Psoas muscle (tissue), 8 donors: ENCODE measurements around the gene ZBTB46. TPM values are rescaled to one million over a fixed set of nuclear protein-coding genes. Genes with fewer than 3 reads are reported as not detected.
"Not testable (repeated sequence)": the region's sequence is repeated elsewhere in the genome, so short reads cannot be mapped to it uniquely, and the experiment has no call there.

ENCODE experiments used
- ATAC-seq, 4 donors: fragments of 200-7000 bp; cut with Tn5 transposase; one replicate each; pipeline ENCODE4 v1.9.1; 2020; ENCODE audit warnings: moderate library complexity in 3 of 4, mild to moderate bottlenecking in 2 of 4
- DNase-seq, 2 donors: peaks; one replicate each; pipeline ENCODE4 v3.0.0-alpha.2; 2020
- H3K27ac ChIP-seq: fragments of 200-600 bp; one replicate; pipeline ENCODE4 v1.8.0; 2022
- H3K27me3 ChIP-seq, 3 donors: fragments of 200-600 bp in 1 of 3; one replicate each; pipeline versions ENCODE4 v1.6.1 to v1.8.0; 2013 to 2022; ENCODE audit warnings: low read length in 2 of 3, mild to moderate bottlenecking in 2 of 3, moderate library complexity in 1 of 3; ENCODE audit not compliant: insufficient read depth in 3 of 3
- H3K36me3 ChIP-seq, 2 donors: fragments of 200-600 bp in 1 of 2; one replicate each; pipeline versions ENCODE4 v1.6.1 to v1.8.0; 2013 to 2022; ENCODE audit warnings: low read depth in 1 of 2, mild to moderate bottlenecking in 1 of 2, moderate library complexity in 1 of 2; ENCODE audit not compliant: insufficient read depth in 1 of 2
- H3K4me1 ChIP-seq: fragments of 200-600 bp; one replicate; pipeline ENCODE4 v1.8.0; 2022
- H3K4me3 ChIP-seq: fragments of 200-600 bp; one replicate; pipeline ENCODE4 v1.8.0; 2022; ENCODE audit warnings: mild to moderate bottlenecking
- H3K9me3 ChIP-seq: fragments of 200-600 bp; one replicate; pipeline ENCODE4 v1.8.0; 2022
- WGBS, 3 donors: extraction: QIAGEN DNeasy Blood & Tissue Kit; methylation state at CpG; one replicate each; pipeline versions ENCODE4 v1.1.6 to v1.1.7; 2013; 5-methylcytosine and 5-hydroxymethylcytosine counted together
- intact Hi-C, 2 donors: fragments of 100-400 bp; cut with DNase I; formaldehyde crosslinking; loops; one replicate each; pipeline versions ENCODE4 v1.11.0 to v1.14.2; 2022
- polyA plus RNA-seq, 3 donors: library from polyadenylated mRNA; stranded (reverse); fragments of 200-250 nt; gene quantifications; one replicate each; pipeline ENCODE4 v1.2.3, GENCODE V29; 2013
- total RNA-seq, 4 donors: library from RNA; stranded (reverse); fragmentation: NEBNext Ultra II Directional in 2 of 4; extraction: Animal tissue kit (Norgen Biotek cat#: 25700) in 2 of 4; gene quantifications; one replicate each; pipeline versions ENCODE4 v1.2.1 to v1.2.4, GENCODE V29; 2021 to 2023
- TF ChIP-seq, protein P1 (sequence below): fragments of 200-600 bp; IDR thresholded peaks from one replicate; pipeline ENCODE4 v1.8.0; 2022; ENCODE audit warnings: antibody characterized with exemption
- donor health status: healthy with polysubstance abuse.
- donor health status: DM: no; HTN: no; CAD: no; lungs with moderate emphysema.
- donor health status: Bipolar disorder and iron deficiency.
- donor health status: healthy.
- donor health status: DM: yes; HTN: yes; CAD: no.
- donor health status: DM: no; HTN: no; CAD: no.
- donor health status: DM: no; HTN: no; CAD: no.
- donor health status: DM: yes; HTN: yes; CAD: no.

Gene ZBTB46
- total and polyA plus RNA-seq, 7 donors, result 1.3 to 6.4 (median 4.5) TPM

DNA sequence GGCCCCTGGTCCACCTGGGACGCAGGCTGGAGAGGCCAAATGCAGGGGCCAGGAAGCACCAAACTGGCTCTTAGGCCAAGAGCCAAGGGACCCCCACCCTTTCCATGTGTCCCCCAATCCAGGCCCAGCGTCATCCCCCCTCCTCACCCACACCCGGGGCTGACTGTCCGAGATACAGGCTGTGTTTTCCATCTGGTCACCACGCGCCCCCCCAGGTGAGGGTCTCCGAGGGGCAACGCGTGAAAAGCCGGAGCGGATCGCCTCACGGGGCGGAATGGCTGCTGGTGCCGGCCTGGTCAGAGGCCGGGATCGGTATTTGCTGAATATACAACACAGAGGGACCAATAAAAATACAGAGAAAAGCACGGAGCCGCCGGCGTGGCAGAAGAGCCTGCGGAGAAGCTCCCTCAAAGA is 25.0 kb upstream of the ZBTB46 start:
- Histone ChIP-seq H3K4me1 (peaks cover 17% of the 10 kb centered on the region), H3K4me3 (no peak overlapping the region), H3K27me3 (peaks cover 0 to 42% (median 0%) of the 10 kb centered on the region in 3 donors), H3K36me3 (no peaks in the 10 kb centered on the region), H3K27ac (no peak overlapping the region), H3K9me3 (no peaks in the 10 kb centered on the region)
- DNase-seq (no peak), ATAC-seq (no peak)
- TF ChIP-seq, protein P1, sequence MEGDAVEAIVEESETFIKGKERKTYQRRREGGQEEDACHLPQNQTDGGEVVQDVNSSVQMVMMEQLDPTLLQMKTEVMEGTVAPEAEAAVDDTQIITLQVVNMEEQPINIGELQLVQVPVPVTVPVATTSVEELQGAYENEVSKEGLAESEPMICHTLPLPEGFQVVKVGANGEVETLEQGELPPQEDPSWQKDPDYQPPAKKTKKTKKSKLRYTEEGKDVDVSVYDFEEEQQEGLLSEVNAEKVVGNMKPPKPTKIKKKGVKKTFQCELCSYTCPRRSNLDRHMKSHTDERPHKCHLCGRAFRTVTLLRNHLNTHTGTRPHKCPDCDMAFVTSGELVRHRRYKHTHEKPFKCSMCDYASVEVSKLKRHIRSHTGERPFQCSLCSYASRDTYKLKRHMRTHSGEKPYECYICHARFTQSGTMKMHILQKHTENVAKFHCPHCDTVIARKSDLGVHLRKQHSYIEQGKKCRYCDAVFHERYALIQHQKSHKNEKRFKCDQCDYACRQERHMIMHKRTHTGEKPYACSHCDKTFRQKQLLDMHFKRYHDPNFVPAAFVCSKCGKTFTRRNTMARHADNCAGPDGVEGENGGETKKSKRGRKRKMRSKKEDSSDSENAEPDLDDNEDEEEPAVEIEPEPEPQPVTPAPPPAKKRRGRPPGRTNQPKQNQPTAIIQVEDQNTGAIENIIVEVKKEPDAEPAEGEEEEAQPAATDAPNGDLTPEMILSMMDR, result no peak
- 61 to 71% (median 67%) methylated on average over 22 of the region's 22 CpGs for WGBS, 3 donors
- intact Hi-C loops, result no loop called here

DNA sequence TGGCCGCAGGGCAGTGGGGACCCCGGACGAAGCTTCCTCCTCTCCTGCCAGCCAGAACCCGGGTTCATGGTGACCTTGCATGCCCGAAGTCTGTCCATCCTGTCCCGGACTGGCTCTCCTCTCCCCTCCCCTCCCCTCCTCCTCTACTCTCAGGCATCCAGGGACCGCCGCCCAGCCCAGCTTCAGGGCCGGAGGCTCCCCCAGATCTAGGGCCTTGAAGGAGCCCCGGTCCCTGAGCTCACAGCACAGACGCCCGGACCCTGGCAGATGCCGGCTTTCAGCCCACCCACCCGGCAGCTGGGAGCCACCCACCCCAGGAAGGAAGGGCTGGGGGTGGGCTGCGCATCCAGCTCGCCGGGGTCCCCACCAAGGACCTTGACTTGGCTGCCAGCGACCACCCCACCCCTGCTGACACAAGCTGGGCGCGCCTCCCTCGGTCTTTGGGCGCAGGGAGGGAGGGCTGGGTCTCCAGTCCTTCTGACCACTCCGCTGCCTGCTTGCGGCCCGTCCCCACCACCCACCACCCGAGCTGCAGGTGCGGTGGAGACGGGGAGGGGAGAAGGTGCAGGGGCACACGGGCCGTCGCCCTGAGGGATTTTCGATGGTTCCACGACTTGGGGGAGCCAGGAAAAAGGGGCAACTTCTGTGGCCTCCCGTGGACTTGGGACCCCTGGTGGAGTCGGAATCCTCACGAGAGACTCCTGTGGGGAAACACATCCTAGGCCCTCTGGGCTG is 24.5 kb upstream of the ZBTB46 start:
- no peak for DNase-seq
- intact Hi-C loops, result no loop called here

DNA sequence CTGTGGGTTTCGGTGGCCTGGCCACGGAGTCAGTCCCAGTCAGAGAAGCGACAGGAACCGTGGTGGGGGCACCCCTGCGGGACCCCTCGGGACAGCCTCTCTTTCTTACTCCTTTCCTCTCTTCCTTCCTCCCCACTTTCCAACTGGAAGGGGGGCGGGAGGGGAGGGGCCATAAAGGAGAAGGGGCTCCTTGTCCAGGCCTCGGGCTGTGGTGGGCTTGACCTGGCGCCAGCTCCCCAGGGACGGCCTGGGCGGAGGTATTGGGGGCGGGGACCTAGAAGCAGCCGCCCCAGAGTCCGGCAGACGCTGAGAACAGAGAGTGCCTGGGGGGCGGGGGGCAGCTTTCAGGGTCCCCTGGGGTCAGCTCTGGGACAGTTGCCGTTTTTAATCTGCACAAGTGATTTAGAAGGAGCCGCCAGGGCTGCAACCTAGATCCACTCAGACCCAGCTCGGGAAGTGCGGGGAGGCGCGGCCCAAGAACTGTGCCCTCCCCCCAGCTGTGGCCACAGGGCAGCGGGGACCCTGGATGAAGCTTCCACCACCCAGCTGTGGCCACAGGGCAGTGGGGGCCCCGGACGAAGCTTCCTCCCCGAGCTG is 23.8 kb upstream of the ZBTB46 start:
- DNase-seq (no peak), ATAC-seq (peak in 2 of 4 donors; percentile 17 to 23)
- peak overlapping the region; percentile 65 for H3K27ac ChIP-seq
- peak overlapping the region; percentile 16 for H3K4me3 ChIP-seq
- TF ChIP-seq, protein P1, result no peak
- no peaks in the 10 kb centered on the region for H3K36me3 ChIP-seq
- peaks cover 0 to 42% (median 0%) of the 10 kb centered on the region in 3 donors for H3K27me3 ChIP-seq
- intact Hi-C loops, result no loop called here
- H3K9me3 ChIP-seq, result no peaks in the 10 kb centered on the region
- 7 to 22% (median 7%) methylated on average over 23 to 26 of the region's 26 CpGs for WGBS, 3 donors
- peaks cover 17% of the 10 kb centered on the region for H3K4me1 ChIP-seq

More for the DNA sequence above, 24.5 kb upstream of the ZBTB46 start:
- Histone ChIP-seq H3K9me3 (no peaks in the 10 kb centered on the region), H3K27ac (peak overlapping the region; percentile 65), H3K4me1 (peaks cover 17% of the 10 kb centered on the region), H3K27me3 (peaks cover 0 to 42% (median 0%) of the 10 kb centered on the region in 3 donors), H3K4me3 (peak overlapping the region; percentile 16), H3K36me3 (no peaks in the 10 kb centered on the region)
- peak in 1 of 4 donors; percentile 2 for ATAC-seq
- TF ChIP-seq, protein P1, result no peak
- WGBS, 3 donors, result 28 to 35% (median 30%) methylated on average over 35 to 36 of the region's 36 CpGs

DNA sequence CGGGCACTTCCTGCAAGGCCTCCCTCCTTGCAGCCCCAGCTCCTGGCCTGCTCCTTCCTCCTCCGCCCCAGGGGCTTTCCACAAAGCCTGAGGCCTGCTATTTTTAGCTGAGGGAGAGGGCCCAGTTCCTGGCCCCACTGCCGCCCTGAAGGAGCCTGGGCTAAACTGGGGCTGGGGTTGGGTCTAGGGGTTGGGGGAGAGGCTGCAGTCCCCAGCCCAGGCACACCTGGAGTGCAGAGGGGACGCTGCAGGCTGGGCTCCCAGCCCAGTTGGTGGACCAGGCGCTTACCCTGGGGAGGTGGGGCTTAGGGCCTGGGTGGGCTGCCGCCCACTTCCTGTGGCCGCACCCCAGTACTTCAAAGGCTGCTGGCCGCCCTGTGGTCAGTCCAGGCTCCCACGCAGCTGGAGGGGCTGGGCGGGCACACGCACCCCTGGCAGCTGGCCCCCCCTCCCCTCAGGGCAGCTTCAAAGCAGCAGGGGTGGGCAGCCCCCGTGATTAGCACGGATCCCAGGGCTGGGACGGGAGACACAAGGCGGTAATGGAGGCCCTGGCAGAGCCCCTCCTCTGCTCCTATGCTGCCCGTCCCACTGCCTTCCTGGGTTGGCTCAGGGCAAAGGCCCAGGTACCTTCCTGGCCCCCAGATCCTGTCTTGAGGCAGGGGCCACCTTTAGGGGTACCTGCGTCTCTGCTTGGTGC is 23.2 kb upstream of the ZBTB46 start:
- WGBS, 3 donors, result 17 to 37% (median 19%) methylated on average over 15 to 17 of the region's 17 CpGs
- Histone ChIP-seq H3K9me3 (no peaks in the 10 kb centered on the region), H3K4me3 (peak overlapping the region; percentile 16), H3K36me3 (no peaks in the 10 kb centered on the region), H3K27ac (peak overlapping the region; percentile 65), H3K4me1 (peaks cover 17% of the 10 kb centered on the region), H3K27me3 (peaks cover 0 to 42% (median 0%) of the 10 kb centered on the region in 3 donors)
- intact Hi-C loops, result no loop called here
- peak; percentile 15 to 25 (median 18) for ATAC-seq
- TF ChIP-seq, protein P1, result no peak
- no peak for DNase-seq

DNA sequence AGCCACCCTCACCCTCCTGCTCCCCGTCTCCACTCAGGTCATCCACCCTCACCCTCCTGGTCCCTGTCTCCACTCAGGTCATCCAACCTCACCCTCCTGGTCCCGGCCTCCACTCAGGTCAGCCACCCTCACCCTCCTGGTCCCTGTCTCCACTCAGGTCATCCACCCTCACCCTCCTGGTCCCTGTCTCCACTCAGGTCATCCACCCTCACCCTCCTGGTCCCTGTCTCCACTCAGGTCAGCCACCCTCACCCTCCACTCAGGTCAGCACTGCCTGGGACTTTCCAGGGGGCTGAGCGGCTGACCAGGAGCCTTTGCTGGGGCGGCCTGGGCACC is 22.6 kb upstream of the ZBTB46 start:
- H3K4me3 ChIP-seq, ATAC-seq, DNase-seq, H3K36me3 ChIP-seq, H3K9me3 ChIP-seq, intact Hi-C loops: not testable (repeated sequence)
- peaks cover 0 to 42% (median 0%) of the 10 kb centered on the region in 3 donors for H3K27me3 ChIP-seq
- peaks cover 16% of the 10 kb centered on the region for H3K4me1 ChIP-seq
- H3K27ac ChIP-seq, result peak overlapping the region; percentile 65
- 68 to 74% (median 73%) methylated on average over 4 of the region's 4 CpGs for WGBS, 3 donors

DNA sequence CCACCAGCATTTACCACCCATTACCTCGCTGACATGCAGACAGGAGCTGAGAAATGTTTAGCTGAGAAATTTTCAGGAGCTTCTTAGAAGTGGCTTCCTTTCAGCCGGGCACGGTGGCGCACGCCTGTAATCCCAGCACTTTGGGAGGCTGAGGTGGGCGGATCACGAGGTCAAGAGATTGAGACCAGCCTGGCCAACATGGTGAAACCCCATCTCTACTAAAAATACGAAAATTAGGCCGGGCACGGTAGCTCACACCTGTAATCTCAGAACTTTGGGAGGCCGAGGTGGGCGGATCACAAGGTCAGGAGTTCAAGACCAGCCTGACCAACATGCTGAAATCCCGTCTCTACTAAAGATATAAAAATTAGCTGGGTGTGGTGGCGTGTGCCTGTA is 20.5 kb upstream of the ZBTB46 start:
- Histone ChIP-seq H3K4me1 (peaks cover 13% of the 10 kb centered on the region), H3K27me3 (peaks cover 0 to 31% (median 0%) of the 10 kb centered on the region in 3 donors)
- H3K4me3 ChIP-seq, H3K9me3 ChIP-seq, DNase-seq, H3K36me3 ChIP-seq, ATAC-seq, H3K27ac ChIP-seq, intact Hi-C loops: not testable (repeated sequence)
- WGBS, 3 donors, result 86 to 93% (median 91%) methylated on average over 14 of the region's 14 CpGs
